Endothelial cell of umbilical vein (primary cell): ENCODE results near the gene CROT.

Experiments used
- EZH2 ChIP-seq: IDR thresholded peaks from 2 replicates; pipeline ENCODE4 v1.6.1; 2012; ENCODE audit warnings: borderline replicate concordance, low read depth, mild to moderate bottlenecking, moderate library complexity, low read length, inconsistent platforms; ENCODE audit not compliant: severe bottlenecking
- GATA2 ChIP-seq: IDR thresholded peaks from 2 replicates; pipeline ENCODE4 v1.7.0; 2011; ENCODE audit warnings: low read depth, mild to moderate bottlenecking, moderate library complexity, mixed read lengths, low read length; ENCODE audit not compliant: insufficient read length, insufficient read depth
- JUN ChIP-seq: IDR thresholded peaks from 2 replicates; pipeline ENCODE4 v1.6.1; 2011; ENCODE audit warnings: borderline replicate concordance, low read depth; ENCODE audit not compliant: insufficient read length, insufficient read depth
- TF ChIP-seq, protein P1 (sequence below), 2 donors: IDR thresholded peaks; 1 replicate in 1 of 2; 2 replicates in 1 of 2; pipeline ENCODE4 v1.5.1; 2011; ENCODE audit warnings: low read length in 2 of 2, mild to moderate bottlenecking in 2 of 2, moderate library complexity in 2 of 2, control low read depth in 1 of 2, inconsistent platforms in 1 of 2, low read depth in 1 of 2; ENCODE audit not compliant: insufficient read depth in 1 of 2; ENCODE audit errors: extremely low read depth in 1 of 2
- TF ChIP-seq, protein P2 (sequence below): IDR thresholded peaks from 2 replicates; pipeline ENCODE4 v1.6.1; 2011; ENCODE audit not compliant: insufficient read depth, insufficient read length

DNA sequence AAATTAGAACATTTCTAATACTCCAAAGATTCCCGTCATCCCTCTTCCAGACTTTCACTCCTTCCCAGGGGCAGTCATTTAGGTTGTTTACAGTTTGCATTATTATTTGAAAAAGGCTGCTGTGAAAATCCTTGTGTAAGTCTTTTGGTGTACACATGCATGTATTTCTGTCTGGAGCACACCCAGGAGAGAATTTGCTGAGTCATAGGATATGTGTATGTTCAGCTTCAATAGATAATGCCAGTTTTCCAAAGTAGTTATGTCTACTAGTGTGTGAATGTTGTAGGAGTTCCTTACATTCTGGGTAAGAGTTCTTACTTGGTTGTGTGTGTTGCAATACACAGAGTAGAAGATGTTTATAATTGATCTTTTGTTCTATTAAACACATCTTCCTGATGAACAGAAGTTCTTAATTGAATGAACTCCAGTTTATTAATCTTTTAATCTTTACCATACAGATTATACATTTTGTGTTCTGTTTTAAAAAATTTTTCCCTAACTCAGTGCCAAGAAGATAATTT is 25.3 kb downstream of the CROT start:
- TF ChIP-seq, protein P1, sequence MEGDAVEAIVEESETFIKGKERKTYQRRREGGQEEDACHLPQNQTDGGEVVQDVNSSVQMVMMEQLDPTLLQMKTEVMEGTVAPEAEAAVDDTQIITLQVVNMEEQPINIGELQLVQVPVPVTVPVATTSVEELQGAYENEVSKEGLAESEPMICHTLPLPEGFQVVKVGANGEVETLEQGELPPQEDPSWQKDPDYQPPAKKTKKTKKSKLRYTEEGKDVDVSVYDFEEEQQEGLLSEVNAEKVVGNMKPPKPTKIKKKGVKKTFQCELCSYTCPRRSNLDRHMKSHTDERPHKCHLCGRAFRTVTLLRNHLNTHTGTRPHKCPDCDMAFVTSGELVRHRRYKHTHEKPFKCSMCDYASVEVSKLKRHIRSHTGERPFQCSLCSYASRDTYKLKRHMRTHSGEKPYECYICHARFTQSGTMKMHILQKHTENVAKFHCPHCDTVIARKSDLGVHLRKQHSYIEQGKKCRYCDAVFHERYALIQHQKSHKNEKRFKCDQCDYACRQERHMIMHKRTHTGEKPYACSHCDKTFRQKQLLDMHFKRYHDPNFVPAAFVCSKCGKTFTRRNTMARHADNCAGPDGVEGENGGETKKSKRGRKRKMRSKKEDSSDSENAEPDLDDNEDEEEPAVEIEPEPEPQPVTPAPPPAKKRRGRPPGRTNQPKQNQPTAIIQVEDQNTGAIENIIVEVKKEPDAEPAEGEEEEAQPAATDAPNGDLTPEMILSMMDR (IDR thresholded peaks at IDR 0.05; ENCODE audit: extremely low read depth in 1 of 2, insufficient read depth in 1 of 2, low read depth in 1 of 2, low read length in 2 of 2) = no peak
- no peak for TF ChIP-seq JUN
- no peak for TF ChIP-seq EZH2
- TF ChIP-seq, protein P2, sequence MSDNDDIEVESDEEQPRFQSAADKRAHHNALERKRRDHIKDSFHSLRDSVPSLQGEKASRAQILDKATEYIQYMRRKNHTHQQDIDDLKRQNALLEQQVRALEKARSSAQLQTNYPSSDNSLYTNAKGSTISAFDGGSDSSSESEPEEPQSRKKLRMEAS = no peak
- TF ChIP-seq GATA2 = no peak
